Esophagus squamous epithelium (tissue), 5 donors: ENCODE measurements around the gene NPDC1. TPM values are rescaled to one million over a fixed set of nuclear protein-coding genes. Genes with fewer than 3 reads are reported as not detected.

Source experiments
- DNase-seq: peaks from one replicate; lab custom pipeline; 2025; lab: John Stamatoyannopoulos, UW
- H3K27ac ChIP-seq, 4 donors: fragments of 200-600 bp; sonication (generic); one replicate each; pipeline ENCODE4 v1.5.1; 2016 to 2019; ENCODE audit warnings: mild to moderate bottlenecking in 1 of 4
- H3K27me3 ChIP-seq, 4 donors: fragments of 200-600 bp; sonication (generic); 1 replicate in 3 of 4; 2 replicates in 1 of 4; pipeline versions ENCODE4 v1.5.1 to v1.6.0; 2017 to 2021; ENCODE audit warnings: antibody characterized with exemption in 1 of 4
- H3K36me3 ChIP-seq, 3 donors: fragments of 200-600 bp; sonication (generic); one replicate each; pipeline ENCODE4 v1.5.1; 2016 to 2019
- H3K4me1 ChIP-seq, 3 donors: fragments of 200-600 bp; sonication (generic); one replicate each; pipeline ENCODE4 v1.5.1; 2017 to 2019
- H3K4me3 ChIP-seq, 4 donors: fragments of 200-600 bp; sonication (generic); 1 replicate in 3 of 4; 2 replicates in 1 of 4; pipeline ENCODE4 v1.5.1; 2016 to 2019; ENCODE audit warnings: mild to moderate bottlenecking in 2 of 4, moderate library complexity in 1 of 4
- H3K9me3 ChIP-seq, 3 donors: fragments of 200-600 bp; sonication (generic); one replicate each; pipeline ENCODE4 v1.5.1; 2016 to 2019
- CTCF ChIP-seq, 6 experiments: fragments of 450-650 bp in 4 of 6; fragments of 200-600 bp in 2 of 6; sonication (generic) in 2 of 6; IDR thresholded peaks; one replicate each; pipeline ENCODE4 v1.5.1; 2016 to 2019; ENCODE audit warnings: antibody characterized with exemption in 6 of 6, mild to moderate bottlenecking in 4 of 6, moderate library complexity in 4 of 6
- POLR2A ChIP-seq, 4 donors: fragments of 450-650 bp; IDR thresholded peaks; one replicate each; pipeline ENCODE4 v1.6.1; 2017; ENCODE audit warnings: antibody characterized with exemption in 4 of 4, mild to moderate bottlenecking in 4 of 4, moderate library complexity in 3 of 4
- WGBS, 2 donors: methylation state at CpG; one replicate each; pipeline ENCODE4 v1.1.5; 2018; 5-methylcytosine and 5-hydroxymethylcytosine counted together
- intact Hi-C: fragments of 100-400 bp; cut with DNase I; formaldehyde crosslinking; loops from one replicate; pipeline ENCODE4 v1.15.0; 2022
- total RNA-seq, 4 donors: library from RNA; depleted of rRNA; stranded (reverse); fragments of >200 nt; gene quantifications; one replicate each; pipeline ENCODE4 v1.1.0, GENCODE V29; 2016
- donor health status: DM: yes; HTN: yes; CAD: no.

The NPDC1 gene
- total RNA-seq: 10 to 100 TPM; 11.9 to 45.2 (median 20.3) TPM

- 0% methylated on average over 9 to 40 of the region's 57 CpGs for WGBS, 2 donors
- peak within 1 kb of the TSS; percentile 35 to 76 (median 54) for H3K4me3 ChIP-seq
- peaks cover 0 to 80% (median 21%) of the 10 kb centered on the region in 4 donors for H3K27me3 ChIP-seq
- H3K9me3 ChIP-seq: no peaks in the 10 kb centered on the region
- intact Hi-C loops: loop anchor here (5.0 kb wide), 1 partner anchor 259 kb away; no protein-coding TSS in a partner anchor
- TF ChIP-seq CTCF (IDR thresholded peaks at IDR 0.05) (peak; percentile 57 to 91 (median 83)), POLR2A (IDR thresholded peaks at IDR 0.05) (peak in 2 of 4 donors; percentile 17 to 22)
- peak within 1 kb of the TSS; percentile 52 to 86 (median 66) for H3K27ac ChIP-seq
- H3K36me3 ChIP-seq: no peaks in the 10 kb centered on the region
- H3K4me1 ChIP-seq: peaks cover 24 to 58% (median 33%) of the 10 kb centered on the region in 3 donors
- DNase-seq: no peak
Observed at GRCh38 chr9:137046088-137046787, at the start of gene NPDC1. TSS of gene NPDC1 (minus strand) at chr9:137046177. CDS start at chr9:137045989, 188 bp downstream.

- no peaks in the 10 kb centered on the region for H3K27me3 ChIP-seq
- peaks cover 4 to 55% (median 5%) of the 10 kb centered on the region in 3 donors for H3K36me3 ChIP-seq
- H3K4me1 ChIP-seq: peaks cover 37 to 55% (median 41%) of the 10 kb centered on the region in 3 donors
- intact Hi-C loops: no loop called here
- no peak overlapping the region for H3K4me3 ChIP-seq
- H3K9me3 ChIP-seq: no peaks in the 10 kb centered on the region
- DNase-seq: no peak
- WGBS, 2 donors: 66% methylated on average over 10 to 11 of the region's 11 CpGs
- H3K27ac ChIP-seq: peak overlapping the region in 2 of 4 donors; percentile 51 to 90
- TF ChIP-seq POLR2A (IDR thresholded peaks at IDR 0.05) (no peak), CTCF (IDR thresholded peaks at IDR 0.05) (no peak)
Observed at GRCh38 chr9:137089232-137089947, 43.4 kb upstream of the NPDC1 start.

GRCh38 chr9:137088121-137088520, 42.1 kb upstream of the NPDC1 start:
- no peak overlapping the region for H3K4me3 ChIP-seq
- H3K27me3 ChIP-seq: no peaks in the 10 kb centered on the region
- H3K36me3 ChIP-seq: peaks cover 4 to 44% (median 5%) of the 10 kb centered on the region in 3 donors
- intact Hi-C loops: no loop called here
- 77 to 80% methylated on average over 5 of the region's 5 CpGs for WGBS, 2 donors
- no peak for DNase-seq
- no peaks in the 10 kb centered on the region for H3K9me3 ChIP-seq
- H3K4me1 ChIP-seq: peaks cover 50 to 68% (median 50%) of the 10 kb centered on the region in 3 donors
- no peak for TF ChIP-seq CTCF (IDR thresholded peaks at IDR 0.05)
- no peak for TF ChIP-seq POLR2A (IDR thresholded peaks at IDR 0.05)
- H3K27ac ChIP-seq: peak overlapping the region in 2 of 4 donors; percentile 51 to 90

- Histone ChIP-seq H3K36me3 (peaks cover 4 to 44% (median 5%) of the 10 kb centered on the region in 3 donors), H3K27me3 (no peaks in the 10 kb centered on the region), H3K27ac (peak overlapping the region; percentile 90 to 99 (median 98)), H3K4me3 (peak overlapping the region; percentile 69 to 93 (median 84)), H3K9me3 (no peaks in the 10 kb centered on the region), H3K4me1 (peaks cover 50 to 74% (median 53%) of the 10 kb centered on the region in 3 donors)
- 6 to 23% methylated on average over 7 to 11 of the region's 22 CpGs for WGBS, 2 donors
- intact Hi-C loops: no loop called here
- TF ChIP-seq POLR2A (IDR thresholded peaks at IDR 0.05) (no peak), CTCF (IDR thresholded peaks at IDR 0.05) (no peak)
- no peak for DNase-seq
Observed at GRCh38 chr9:137087409-137087925, 41.5 kb upstream of the NPDC1 start.
